GM18867 (cell line): Measurements from ENCODE around the gene RANBP9.

Experiments
- ATAC-seq: cut with Tn5 transposase; IDR thresholded peaks from one replicate; pipeline ENCODE4 v1.9.1; 2021; ENCODE audit warnings: mild to moderate bottlenecking, moderate library complexity; ENCODE audit not compliant: unreplicated experiment

RANBP9 gene

DNA sequence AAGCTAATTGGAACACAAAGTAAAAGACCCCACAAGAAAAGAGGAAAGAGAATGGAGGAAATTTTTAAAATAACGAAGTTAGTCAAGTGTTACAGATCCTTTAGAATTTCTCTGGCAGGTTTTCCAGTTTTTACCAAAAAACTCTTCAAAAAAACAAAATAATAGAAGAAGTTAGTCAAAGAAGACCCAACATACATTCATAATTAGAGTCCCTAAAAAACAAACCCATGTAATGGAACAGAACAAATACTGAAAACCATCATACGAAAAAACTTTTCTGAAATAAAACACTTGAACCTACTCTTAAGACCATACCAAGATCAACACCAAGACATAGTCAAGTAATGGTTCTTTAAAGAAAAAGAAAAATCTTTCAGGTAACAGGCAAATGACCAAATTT, 31.6 kb downstream of the RANBP9 start:
- ATAC-seq = no peak

DNA sequence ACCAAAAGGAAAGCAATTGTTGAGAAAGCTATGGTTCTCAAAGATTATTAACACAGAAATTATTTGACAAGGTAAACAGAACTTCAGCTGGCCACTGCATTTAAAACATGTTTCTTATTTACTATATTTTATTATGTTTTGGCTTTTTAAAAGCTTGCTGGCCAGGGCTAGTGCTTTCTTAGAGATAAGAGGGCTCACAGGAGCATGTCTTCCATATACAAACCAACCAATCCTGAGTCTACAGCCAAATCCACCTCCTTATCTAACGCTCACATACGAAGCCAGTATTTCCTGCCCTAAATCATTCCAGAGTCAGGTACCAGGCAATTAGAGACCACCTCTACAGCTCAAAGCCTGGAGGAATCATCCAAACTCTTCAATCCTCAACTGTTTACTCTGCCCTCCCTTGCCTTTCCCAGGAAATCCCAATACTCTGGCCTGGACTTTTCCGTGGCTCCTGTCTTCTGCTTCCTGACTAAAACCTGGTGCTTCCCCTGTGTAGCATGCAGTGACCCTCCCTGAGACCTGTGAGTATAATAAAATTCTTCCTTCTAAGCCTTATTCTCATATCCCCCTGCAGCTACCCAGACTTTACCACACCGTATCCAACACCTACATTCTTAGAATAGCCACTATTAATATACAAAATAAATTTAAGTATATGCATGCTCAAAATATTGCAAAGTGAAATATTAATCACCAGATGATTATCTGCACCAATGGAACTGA, 33.2 kb downstream of the RANBP9 start:
- no peak for ATAC-seq

DNA sequence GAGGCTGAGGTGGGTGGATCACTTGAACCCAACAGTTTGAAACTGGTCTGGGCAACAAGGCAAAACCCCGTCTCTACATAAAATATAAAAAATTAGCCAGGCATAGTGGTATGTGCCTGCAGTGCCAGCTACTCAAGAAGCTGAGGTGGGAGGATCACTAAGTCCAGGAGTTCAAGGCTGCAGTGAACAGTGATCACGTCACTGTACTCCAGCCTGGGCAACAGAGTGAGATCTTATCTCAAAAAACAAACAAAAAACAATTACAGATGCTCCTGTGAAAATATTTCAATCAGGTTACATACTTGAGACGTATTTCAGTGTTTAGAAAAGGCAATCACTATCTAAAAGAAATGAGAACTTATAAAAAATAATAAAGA, 33.8 kb downstream of the RANBP9 start:
- ATAC-seq = no peak

DNA sequence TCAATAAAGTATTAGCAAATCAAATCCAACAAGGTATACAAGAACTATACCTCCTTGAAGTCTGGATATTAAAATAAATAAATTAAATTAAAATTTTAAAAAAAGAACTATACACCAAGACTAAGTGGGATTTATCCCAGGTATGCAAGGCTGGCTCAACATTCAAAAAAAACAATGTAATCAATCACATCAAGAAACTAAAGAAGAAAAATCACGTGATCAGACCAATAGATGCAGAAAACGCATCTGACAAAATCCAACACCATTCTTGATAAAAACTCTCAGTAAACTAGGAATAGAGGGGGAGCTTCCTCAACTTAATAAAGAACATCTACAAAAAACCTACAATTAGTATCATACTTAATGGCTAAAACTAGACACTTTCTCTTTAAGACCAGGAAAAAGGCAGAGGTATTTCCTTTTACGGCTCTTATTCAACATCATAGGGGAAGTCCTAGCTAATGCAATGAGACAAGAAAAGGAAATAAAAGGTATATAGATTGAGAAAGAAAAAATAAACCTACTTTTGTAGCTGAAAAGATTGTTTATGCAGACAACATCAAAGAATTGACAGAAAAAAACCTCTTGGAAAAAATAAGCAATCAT, 35.0 kb downstream of the RANBP9 start:
- no peak for ATAC-seq

DNA sequence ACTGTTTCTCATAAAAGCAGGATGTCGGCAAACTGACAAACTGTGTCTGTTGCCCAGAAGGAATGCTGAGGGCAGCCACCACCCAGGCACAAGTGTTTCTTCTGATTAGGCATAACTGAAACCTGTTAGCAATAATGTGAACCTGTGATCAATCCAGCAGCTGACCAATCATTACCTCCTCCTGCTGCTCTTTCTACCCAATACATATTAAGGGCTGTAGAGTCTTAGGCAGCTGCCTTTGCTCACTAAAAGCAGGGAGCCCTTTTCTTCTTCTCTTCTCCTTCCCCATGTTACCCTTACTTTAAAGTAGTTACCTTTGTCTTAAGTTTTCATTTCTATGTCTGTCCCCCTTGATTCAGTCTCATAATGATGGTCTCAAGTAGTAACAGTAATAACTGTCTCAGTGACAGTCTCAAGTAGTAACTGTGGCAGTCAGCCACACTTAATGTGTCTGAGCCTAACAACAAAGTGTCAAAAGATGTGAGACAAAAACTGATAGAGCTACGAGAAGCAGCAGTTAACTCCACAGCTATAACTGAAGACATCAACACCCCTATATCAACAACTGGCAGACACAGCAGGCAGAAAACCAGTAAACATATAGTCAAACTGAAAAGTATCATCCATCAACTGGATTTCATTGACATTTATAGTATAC, 37.0 kb downstream of the RANBP9 start:
- ATAC-seq = no peak

DNA sequence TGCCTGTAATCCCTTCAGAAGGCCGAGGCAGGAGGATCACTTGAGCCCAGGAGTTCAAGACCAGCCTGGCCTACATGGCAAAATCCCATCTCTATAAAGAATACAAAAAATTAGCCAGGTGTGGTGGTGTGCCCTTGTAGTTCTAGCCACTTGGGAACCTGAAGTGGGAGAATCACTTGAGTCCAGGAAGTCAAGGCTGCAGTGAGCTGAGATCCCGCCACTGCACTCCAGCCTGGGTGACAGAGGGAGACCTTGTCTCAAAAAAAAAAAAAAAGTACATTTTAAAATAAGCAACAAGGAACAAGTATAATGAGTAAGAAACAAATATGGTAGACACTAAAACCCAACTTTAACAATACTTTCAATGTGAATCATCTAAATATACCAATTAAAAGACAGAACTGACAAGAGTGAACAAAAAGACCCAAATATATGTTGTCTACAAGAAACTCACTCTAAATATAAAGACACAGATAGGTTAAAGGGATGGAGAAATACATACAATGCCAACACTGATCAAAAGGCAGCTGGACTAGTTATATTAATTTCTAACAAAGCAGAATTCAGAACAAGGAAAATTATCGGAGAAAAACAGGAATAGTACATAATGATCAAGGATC, 37.7 kb downstream of the RANBP9 start:
- ATAC-seq = no peak

DNA sequence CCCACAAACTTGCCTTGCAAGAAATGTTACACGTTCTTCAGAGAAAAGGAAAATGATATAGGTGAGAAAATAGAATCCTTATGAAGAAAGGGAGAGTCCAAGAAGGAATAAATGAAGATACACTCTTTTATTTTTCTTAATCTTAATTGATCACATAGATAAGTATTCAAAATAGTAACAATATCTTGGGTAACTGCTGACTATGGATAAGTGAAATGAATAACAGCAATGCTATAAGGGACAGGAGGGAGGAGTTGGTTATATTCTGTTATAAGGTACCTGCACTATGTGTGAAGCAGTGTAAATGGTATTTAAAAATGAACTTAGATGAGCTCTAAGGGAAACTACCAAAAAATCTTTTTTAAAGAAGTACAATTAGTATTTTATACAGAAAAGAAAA, 38.3 kb downstream of the RANBP9 start:
- ATAC-seq = no peak

DNA sequence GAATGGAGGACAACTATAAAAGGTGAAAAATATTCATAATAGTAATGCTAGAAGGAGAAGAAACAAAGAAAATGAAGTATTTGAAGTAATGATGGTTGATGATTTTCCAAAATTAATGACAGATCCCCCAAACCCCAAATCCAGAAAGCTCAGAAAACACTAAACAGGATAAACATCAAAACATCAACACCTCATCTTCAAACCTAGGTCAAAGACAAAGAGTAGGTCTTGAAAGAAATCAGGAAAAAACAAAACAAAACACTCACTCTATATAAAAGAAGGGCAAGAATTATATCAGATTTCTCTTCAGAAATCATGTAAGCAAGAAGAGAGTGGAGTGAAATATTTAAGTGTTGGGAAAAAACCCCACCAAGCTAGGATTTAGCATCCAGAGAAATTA, 38.7 kb downstream of the RANBP9 start:
- no peak for ATAC-seq

DNA sequence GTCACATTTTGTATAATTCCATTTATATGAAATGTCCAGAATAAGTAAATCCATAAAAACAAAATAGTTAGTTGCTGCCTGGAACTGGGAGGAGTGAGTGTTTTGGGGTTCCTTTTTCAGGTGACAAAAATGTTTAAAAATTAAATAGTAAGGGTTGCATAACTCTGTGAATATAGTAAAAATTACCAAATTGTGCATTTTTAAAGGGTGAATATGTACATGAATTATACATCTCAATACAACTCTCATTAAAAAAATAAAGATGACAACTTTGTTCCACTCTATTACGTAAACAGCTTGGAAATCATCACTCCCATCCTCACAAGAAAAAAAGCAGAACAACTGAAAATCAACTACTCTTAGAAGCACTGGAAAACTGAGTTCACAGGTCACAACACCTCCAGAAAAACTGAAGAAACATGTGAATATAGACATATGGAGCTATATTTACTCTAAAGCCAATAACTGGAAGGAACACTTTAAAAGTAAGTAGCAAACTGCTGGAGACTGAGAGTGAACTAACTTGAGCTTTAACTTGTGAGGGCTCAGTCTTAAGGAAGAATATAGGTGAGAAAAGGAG, 40.0 kb downstream of the RANBP9 start:
- ATAC-seq = no peak

DNA sequence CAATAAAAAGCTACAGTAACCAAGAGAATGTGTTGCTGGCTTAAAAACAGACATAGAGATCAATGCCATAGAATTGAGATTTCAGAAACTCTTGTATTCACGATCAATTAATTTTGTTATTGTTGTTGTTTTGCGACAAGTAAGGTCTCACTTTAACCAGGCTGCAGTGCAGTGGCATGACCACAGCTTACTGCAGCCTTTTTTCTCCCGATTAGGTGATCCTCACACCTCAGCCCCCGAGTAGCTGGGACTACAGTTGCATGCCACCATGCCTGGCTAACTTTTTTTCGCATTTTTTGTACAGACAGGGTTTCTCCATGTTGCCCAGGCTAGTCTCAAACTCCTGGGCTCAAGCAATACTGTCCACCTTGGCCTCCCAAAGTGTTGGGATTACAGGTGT, 42.2 kb downstream of the RANBP9 start:
- ATAC-seq = no peak

DNA sequence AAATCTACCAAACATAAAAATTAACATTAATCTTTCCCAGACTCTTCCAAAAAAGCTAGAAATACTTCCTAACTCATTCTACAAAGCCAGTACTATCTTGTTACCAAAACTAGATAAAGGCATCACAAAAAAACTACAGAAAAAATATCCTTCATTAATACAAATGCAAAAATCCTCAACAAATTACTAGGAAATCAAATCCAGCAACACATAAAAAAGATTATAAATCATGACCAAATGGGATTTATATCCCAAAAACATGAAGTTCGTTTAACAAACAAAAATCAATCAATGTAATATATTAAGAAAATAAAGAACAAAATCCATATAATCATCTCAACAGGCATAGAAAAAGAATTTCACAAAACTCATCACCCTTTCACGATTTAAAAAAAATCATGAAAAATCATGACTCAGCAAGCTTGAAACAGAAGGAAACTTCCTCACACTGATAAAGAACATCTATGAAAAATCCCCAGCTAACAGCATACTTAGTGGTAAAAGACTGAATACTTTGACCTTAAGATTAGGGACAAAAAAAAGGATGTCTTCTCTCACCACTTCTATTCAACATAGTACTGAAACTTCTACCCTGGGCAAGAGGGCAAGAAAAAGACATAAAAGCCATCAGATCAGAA, 43.2 kb downstream of the RANBP9 start:
- ATAC-seq = peak; percentile 68

DNA sequence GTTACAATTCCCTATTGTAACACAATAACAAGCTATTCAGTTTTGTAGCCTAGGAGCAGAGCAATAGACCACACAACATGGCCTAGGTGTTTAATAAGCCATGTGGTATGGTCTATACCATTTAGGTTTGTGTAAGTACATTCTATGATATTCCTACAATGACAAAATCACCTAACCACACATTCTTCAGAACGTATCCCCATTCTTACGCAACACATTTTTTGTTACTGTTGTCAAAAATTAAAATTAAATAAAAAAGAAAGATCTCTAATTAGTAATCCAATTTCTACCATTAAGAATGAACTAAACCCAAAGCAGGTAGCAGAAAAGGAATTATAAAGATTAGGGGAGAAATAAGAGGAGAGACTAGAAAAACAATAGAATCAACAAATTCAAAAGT, 44.0 kb downstream of the RANBP9 start:
- no peak for ATAC-seq

DNA sequence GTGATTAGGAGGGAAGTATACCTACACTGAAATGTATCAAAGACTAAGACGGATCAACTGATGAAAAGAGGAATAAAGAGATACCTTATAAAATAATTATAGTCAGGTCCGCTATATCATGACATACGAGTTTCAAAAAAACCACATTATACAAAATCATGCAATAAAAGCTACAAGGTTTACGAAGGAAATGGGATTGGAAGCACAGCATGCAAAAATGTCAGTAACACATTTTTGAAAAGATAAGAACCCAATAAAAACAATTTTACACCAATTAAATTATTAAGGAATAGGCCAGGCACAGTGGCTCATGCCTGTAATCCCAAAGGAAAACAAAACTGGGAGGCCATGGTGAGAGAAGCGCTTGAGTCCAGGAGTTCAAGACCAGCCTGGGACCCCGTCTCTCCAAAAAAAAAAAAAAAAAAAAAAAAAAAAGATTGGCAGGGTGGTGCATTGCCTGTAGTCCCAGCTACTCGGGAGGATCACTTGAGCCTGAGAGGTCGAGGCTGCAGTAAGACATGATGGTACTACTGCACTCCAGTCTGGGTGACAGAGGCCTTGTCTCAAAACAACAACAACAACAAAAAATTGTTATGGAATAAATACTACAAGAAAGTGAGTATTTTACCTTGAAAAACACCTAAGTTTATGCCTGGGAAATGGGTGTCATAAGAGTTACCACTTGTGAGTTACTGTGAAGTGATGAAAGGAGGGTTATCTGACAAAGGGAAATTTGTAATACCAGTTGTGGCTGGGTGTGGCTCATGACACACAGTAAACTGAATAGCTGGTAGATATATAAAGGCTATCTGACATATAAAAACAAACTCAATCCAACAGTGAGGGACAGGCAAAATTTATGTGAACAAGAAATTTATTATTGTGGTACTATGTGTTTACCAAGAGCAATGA, 45.2 kb downstream of the RANBP9 start:
- ATAC-seq = no peak

DNA sequence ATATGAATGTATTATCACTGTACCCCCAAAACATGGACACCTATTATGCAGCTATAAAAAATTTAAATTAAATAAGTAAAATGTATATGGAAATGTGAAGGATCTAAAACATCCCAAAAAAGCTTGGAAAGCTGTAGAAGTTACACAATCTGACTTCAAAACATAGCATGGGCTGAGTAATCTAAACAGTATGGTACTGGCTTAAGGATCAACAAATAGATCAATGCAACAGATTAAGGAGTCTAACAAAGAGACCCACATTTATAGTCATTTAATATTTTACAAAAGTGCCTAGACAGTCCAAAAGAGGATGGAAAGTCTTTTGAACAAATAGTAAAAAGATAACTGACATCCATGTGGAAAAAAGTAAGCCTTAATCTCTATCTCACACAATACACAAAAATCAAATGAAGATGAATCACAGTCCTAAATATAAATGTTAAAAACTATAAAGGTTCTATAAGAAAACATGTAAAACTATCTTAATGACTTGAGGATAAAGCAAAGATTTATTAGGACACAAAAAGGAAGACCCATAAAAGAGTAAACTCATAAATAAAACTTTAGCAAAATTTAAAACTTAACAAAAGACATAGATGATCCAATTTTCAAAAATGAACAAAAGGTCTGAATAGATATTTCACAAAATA, 46.8 kb downstream of the RANBP9 start:
- no peak for ATAC-seq

DNA sequence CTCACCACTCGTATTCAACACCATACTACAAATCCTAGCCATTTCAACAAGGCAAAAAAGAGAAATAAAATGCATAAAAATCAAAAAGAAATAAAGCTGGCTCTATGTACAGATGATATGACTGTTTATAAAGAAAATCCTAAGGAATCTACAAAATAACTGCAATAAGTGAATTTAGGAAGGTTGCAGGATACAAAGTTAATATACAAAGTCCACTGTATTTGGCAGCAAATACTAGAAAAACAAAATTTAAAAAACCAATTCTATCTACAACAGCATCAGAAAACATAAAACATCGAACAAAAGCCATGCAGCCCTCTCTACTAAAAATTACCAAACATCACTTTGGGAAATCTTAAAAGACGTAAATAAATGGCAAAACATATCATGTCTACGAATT, 47.6 kb downstream of the RANBP9 start:
- no peak for ATAC-seq

DNA sequence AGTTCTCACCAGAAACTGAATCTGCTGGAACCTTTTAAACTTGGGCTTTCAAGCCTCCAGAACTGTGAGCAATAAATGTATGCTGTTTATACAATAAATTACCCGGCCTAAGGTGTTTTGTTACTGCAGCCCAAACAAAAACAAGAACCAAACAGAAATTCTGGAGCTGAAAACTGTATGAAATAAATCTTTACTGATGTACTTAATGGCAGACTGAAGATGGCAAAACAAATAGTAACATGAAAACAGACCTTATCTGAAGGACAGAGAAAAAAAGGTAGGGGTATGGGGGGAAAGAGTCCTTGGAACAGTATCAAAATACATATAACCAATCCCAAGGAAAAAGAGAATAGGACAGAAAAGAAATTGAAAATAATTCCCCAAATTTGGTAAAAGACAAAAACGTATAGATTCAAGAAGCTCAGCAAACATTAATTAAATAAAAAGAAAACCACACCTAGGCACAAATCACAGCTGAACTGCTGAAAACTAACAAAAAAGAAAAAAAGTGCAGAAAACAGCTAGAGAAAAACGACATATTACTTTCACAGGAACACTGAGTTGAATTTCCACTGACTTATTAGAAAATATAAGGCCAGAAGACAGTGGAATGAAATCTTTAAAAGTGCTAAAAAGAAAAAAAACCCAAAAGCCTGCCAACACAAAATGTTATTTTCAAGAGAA, 48.8 kb downstream of the RANBP9 start:
- ATAC-seq = no peak

DNA sequence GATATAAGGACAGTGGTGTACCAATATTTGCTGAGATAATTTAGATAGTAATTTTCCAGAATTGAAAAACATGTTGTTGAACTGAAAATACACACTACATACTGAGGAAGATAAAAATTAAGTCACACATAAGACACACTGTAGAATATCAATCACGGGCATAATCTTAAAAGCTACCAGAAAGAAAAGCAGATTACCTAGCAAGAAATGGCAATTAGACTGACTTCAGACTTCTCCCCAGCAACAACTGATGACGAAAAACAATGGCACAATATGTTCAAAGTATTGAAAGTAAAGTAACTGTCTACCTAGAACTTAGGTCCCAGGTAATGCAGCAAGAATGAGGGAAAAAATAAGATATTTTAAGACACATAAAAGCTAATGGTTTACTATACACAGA, 50.0 kb downstream of the RANBP9 start:
- ATAC-seq = no peak

DNA sequence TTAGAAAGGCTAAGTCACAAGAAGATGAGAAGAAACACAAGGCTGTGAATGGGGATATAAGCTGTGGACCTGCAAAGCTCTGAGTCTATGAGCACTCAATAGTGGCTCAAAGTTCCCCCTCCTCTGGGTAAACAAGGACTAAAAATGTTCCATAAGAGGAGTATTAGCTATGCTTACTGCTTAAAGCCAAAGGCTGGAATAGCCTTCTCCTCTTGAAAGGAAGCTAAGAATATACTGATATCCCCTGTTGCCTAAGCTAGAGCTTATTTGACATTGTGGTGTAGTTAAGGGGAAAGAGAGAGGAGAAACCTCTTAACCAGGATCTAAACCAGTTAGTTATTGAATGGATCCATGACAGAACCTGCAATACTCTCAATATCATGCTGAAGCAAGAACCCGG, 50.7 kb downstream of the RANBP9 start:
- ATAC-seq = no peak

DNA sequence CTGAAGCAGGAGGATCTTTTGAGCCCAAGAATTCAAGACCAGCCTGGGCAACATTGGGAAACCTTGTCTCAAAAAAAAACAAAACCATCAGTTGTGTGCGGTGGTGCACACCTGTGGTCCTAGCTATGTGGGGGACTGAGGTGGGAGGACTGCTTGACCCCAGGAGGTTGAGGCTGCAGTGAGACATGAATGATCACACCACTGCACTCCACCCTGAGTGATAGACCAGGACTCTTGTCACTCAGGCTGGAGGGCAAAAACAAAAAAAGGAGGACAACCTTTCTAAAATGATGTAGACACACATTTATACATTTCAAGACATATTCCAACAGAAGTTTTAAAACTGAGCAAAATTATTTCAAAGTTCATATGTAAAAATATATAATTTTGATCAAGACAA, 51.4 kb downstream of the RANBP9 start:
- no peak for ATAC-seq
